DMS 273 (cell line): ENCODE measurements around the gene MMRN2.
A peak's percentile ranks its signal among the peaks of the same experiment; 100 is the strongest.
"Not testable (repeated sequence)": the region's sequence is repeated elsewhere in the genome, so short reads cannot be mapped to it uniquely, and the experiment has no call there.

ENCODE experiments used
- DNase-seq: peaks from one replicate; lab custom pipeline; 2025; ENCODE audit not compliant: unreplicated experiment; lab: John Stamatoyannopoulos, UW

MMRN2 gene

GRCh38 chr10:86941426-86941825 lies 16.0 kb downstream of the MMRN2 start:
- DNase-seq: no peak

GRCh38 chr10:86940677-86941076 lies 16.7 kb downstream of the MMRN2 start:
- no peak for DNase-seq

GRCh38 chr10:86940076-86940475 lies 17.3 kb downstream of the MMRN2 start:
- not testable (repeated sequence) for DNase-seq

GRCh38 chr10:86938260-86938659 lies 19.2 kb downstream of the MMRN2 start:
- DNase-seq: no peak

- DNase-seq: no peak
These were observed 19.8 kb downstream of the MMRN2 start for GRCh38 chr10:86937502-86938154.

GRCh38 chr10:86936661-86937501 lies 20.5 kb downstream of the MMRN2 start:
- DNase-seq: no peak

- DNase-seq: not testable (repeated sequence)
These were observed 23.2 kb downstream of the MMRN2 start for GRCh38 chr10:86934162-86934711.

- no peak for DNase-seq
These were observed 24.7 kb downstream of the MMRN2 start for GRCh38 chr10:86932674-86933073.

GRCh38 chr10:86931872-86932271 lies 25.5 kb downstream of the MMRN2 start:
- no peak for DNase-seq

GRCh38 chr10:86929468-86930380 lies 27.7 kb downstream of the MMRN2 start:
- DNase-seq: no peak

- no peak for DNase-seq
These were observed 34.9 kb downstream of the MMRN2 start for GRCh38 chr10:86922553-86922961.

GRCh38 chr10:86918022-86918471 lies 39.4 kb downstream of the MMRN2 start:
- no peak for DNase-seq

- no peak for DNase-seq
These were observed 42.7 kb downstream of the MMRN2 start for GRCh38 chr10:86914734-86915133.

- no peak for DNase-seq
These were observed 52.0 kb downstream of the MMRN2 start for GRCh38 chr10:86905429-86905828.

GRCh38 chr10:86904600-86904999 lies 52.8 kb downstream of the MMRN2 start:
- DNase-seq: no peak

GRCh38 chr10:86900955-86901354 lies 56.5 kb downstream of the MMRN2 start:
- no peak for DNase-seq

- peak; percentile 67 for DNase-seq
These were observed 57.6 kb downstream of the MMRN2 start for GRCh38 chr10:86899670-86900276.

GRCh38 chr10:86899132-86899531 lies 58.3 kb downstream of the MMRN2 start:
- no peak for DNase-seq

GRCh38 chr10:86898511-86898910 lies 58.9 kb downstream of the MMRN2 start:
- no peak for DNase-seq

- no peak for DNase-seq
These were observed 67.4 kb downstream of the MMRN2 start for GRCh38 chr10:86889997-86890396.
